Stimulated activated CD4-positive, alpha-beta T cell treated with anti-CD3 and anti-CD28 coated beads, Interleukin-12 subunit alpha, Interleukin-12 subunit beta, amount 100 ng/mL, for 4 hours (primary cell): ENCODE data around the gene ADGRE1.
"Not testable (repeated sequence)": the region's sequence is repeated elsewhere in the genome, so short reads cannot be mapped to it uniquely, and the experiment has no call there.

Experiments used
- DNase-seq: peaks from one replicate; pipeline ENCODE4 v3.0.0-alpha.2; 2020

Gene ADGRE1

GRCh38 chr19:6887316-6887715 lies at the start of gene ADGRE1:
Gene ADGRE1, plus strand, starts transcription at chr19:6887579. Its CDS starts 30 bp downstream, at chr19:6887609.
- no peak for DNase-seq

GRCh38 chr19:6838062-6838655 lies 49.2 kb upstream of the ADGRE1 start:
- no peak for DNase-seq

- no peak for DNase-seq
These were observed 44.3 kb upstream of the ADGRE1 start for GRCh38 chr19:6842871-6843607.

- DNase-seq: no peak
These were observed 39.6 kb upstream of the ADGRE1 start for GRCh38 chr19:6847828-6848200.

- DNase-seq: no peak
These were observed 38.4 kb upstream of the ADGRE1 start for GRCh38 chr19:6848986-6849385.

GRCh38 chr19:6849876-6850275 lies 37.5 kb upstream of the ADGRE1 start:
- no peak for DNase-seq

GRCh38 chr19:6851359-6851758 lies 36.0 kb upstream of the ADGRE1 start:
- no peak for DNase-seq

GRCh38 chr19:6852001-6852400 lies 35.4 kb upstream of the ADGRE1 start:
- no peak for DNase-seq

- DNase-seq: no peak
These were observed 33.5 kb upstream of the ADGRE1 start for GRCh38 chr19:6853868-6854267.

GRCh38 chr19:6854758-6855157 lies 32.6 kb upstream of the ADGRE1 start:
- no peak for DNase-seq

GRCh38 chr19:6856749-6857372 lies 30.5 kb upstream of the ADGRE1 start:
- no peak for DNase-seq

- no peak for DNase-seq
These were observed 25.6 kb upstream of the ADGRE1 start for GRCh38 chr19:6861683-6862286.

- peak; percentile 86 for DNase-seq
These were observed 24.7 kb upstream of the ADGRE1 start for GRCh38 chr19:6862673-6863078.

GRCh38 chr19:6864325-6864940 lies 22.9 kb upstream of the ADGRE1 start:
- no peak for DNase-seq

GRCh38 chr19:6865849-6866248 lies 21.5 kb upstream of the ADGRE1 start:
- DNase-seq: no peak

- DNase-seq: no peak
These were observed 20.6 kb upstream of the ADGRE1 start for GRCh38 chr19:6866741-6867151.

GRCh38 chr19:6868351-6868750 lies 19.0 kb upstream of the ADGRE1 start:
- DNase-seq: no peak

- not testable (repeated sequence) for DNase-seq
These were observed 18.1 kb upstream of the ADGRE1 start for GRCh38 chr19:6869151-6869882.

GRCh38 chr19:6873708-6874431 lies 13.5 kb upstream of the ADGRE1 start:
- no peak for DNase-seq

- no peak for DNase-seq
These were observed 12.2 kb upstream of the ADGRE1 start for GRCh38 chr19:6875218-6875617.

GRCh38 chr19:6876748-6877147 lies 10.6 kb upstream of the ADGRE1 start:
- DNase-seq: no peak

GRCh38 chr19:6877766-6878165 lies 9.6 kb upstream of the ADGRE1 start:
- DNase-seq: no peak
